NCI-H2029 treated with DMSO at 0.1 percent for 48 hours (cell line): Measurements from ENCODE around the gene PLAC1.

Source experiments
- DNase-seq: peaks from one replicate; lab custom pipeline; 2025; lab: John Stamatoyannopoulos, UW

PLAC1 gene

GRCh38 chrX:134631426-134632346 is 26.6 kb downstream of the PLAC1 start:
- DNase-seq, result no peak

- DNase-seq, result no peak
These were observed 29.6 kb downstream of the PLAC1 start for GRCh38 chrX:134628663-134629062.

GRCh38 chrX:134626434-134626833 is 31.8 kb downstream of the PLAC1 start:
- DNase-seq, result no peak

GRCh38 chrX:134625315-134625718 is 33.0 kb downstream of the PLAC1 start:
- DNase-seq, result no peak

- DNase-seq, result no peak
These were observed 34.2 kb downstream of the PLAC1 start for GRCh38 chrX:134624046-134624430.

GRCh38 chrX:134623293-134624045 is 34.8 kb downstream of the PLAC1 start:
- DNase-seq, result no peak

- no peak for DNase-seq
These were observed 35.5 kb downstream of the PLAC1 start for GRCh38 chrX:134622813-134623185.

- no peak for DNase-seq
These were observed 36.0 kb downstream of the PLAC1 start for GRCh38 chrX:134622056-134622812.

GRCh38 chrX:134619838-134620237 is 38.4 kb downstream of the PLAC1 start:
- DNase-seq, result no peak

- no peak for DNase-seq
These were observed 44.9 kb downstream of the PLAC1 start for GRCh38 chrX:134613396-134613795.

- DNase-seq, result no peak
These were observed 50.1 kb downstream of the PLAC1 start for GRCh38 chrX:134608153-134608552.

GRCh38 chrX:134607523-134607922 is 50.7 kb downstream of the PLAC1 start:
- no peak for DNase-seq

GRCh38 chrX:134604701-134605311 is 53.5 kb downstream of the PLAC1 start:
- peak; percentile 40 for DNase-seq

GRCh38 chrX:134603806-134604700 is 54.2 kb downstream of the PLAC1 start:
- no peak for DNase-seq

GRCh38 chrX:134602410-134602809 is 55.9 kb downstream of the PLAC1 start:
- DNase-seq, result no peak

GRCh38 chrX:134601240-134601765 is 57.0 kb downstream of the PLAC1 start:
- no peak for DNase-seq

- DNase-seq, result no peak
These were observed 57.6 kb downstream of the PLAC1 start for GRCh38 chrX:134600714-134601113.

GRCh38 chrX:134599184-134599914 is 58.9 kb downstream of the PLAC1 start:
- DNase-seq, result no peak

- DNase-seq, result no peak
These were observed 66.0 kb downstream of the PLAC1 start for GRCh38 chrX:134592303-134592702.

- DNase-seq, result no peak
These were observed 66.8 kb downstream of the PLAC1 start for GRCh38 chrX:134591502-134591901.
